GM12864 (cell line): ENCODE data around the gene FAM83E.
"Not testable (repeated sequence)": the region's sequence is repeated elsewhere in the genome, so short reads cannot be mapped to it uniquely, and the experiment has no call there.

Experiments
- DNase-seq: peaks from one replicate; pipeline ENCODE4 v3.0.0-alpha.2; 2011; ENCODE audit warnings: low read depth
- H3K4me3 ChIP-seq: 2 replicates; pipeline ENCODE4 v1.5.1; 2011; ENCODE audit warnings: mild to moderate bottlenecking, low read depth, low read length, control low read depth
- TF ChIP-seq, protein P1 (sequence below): IDR thresholded peaks from 2 replicates; pipeline ENCODE4 v1.5.1; 2011; ENCODE audit warnings: low read depth, mild to moderate bottlenecking, moderate library complexity, low read length, control low read depth, inconsistent platforms; ENCODE audit errors: missing control alignments

The FAM83E gene

DNA sequence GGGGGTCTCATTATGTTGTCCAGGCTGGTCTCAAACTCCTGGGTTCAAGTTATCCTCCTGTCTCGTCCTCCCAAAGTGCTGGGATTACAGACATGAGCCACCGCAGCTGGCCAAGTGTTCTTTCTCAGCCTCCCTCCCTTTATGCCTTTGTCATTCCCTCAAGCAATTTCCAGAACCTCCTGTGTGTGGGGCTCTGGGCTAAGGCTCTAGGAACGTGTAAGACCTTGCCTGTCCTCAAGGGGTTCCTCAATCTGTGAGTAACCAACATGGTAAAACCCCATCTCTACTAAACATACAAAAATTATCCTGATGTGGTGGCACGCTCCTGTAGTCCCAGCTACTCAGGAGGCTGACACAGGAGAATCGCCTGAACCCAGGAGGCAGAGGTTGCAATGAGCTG, 23.9 kb downstream of the FAM83E start:
- TF ChIP-seq, protein P1, sequence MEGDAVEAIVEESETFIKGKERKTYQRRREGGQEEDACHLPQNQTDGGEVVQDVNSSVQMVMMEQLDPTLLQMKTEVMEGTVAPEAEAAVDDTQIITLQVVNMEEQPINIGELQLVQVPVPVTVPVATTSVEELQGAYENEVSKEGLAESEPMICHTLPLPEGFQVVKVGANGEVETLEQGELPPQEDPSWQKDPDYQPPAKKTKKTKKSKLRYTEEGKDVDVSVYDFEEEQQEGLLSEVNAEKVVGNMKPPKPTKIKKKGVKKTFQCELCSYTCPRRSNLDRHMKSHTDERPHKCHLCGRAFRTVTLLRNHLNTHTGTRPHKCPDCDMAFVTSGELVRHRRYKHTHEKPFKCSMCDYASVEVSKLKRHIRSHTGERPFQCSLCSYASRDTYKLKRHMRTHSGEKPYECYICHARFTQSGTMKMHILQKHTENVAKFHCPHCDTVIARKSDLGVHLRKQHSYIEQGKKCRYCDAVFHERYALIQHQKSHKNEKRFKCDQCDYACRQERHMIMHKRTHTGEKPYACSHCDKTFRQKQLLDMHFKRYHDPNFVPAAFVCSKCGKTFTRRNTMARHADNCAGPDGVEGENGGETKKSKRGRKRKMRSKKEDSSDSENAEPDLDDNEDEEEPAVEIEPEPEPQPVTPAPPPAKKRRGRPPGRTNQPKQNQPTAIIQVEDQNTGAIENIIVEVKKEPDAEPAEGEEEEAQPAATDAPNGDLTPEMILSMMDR, result no peak
- no peak for DNase-seq
- H3K4me3 ChIP-seq, result no peak overlapping the region

DNA sequence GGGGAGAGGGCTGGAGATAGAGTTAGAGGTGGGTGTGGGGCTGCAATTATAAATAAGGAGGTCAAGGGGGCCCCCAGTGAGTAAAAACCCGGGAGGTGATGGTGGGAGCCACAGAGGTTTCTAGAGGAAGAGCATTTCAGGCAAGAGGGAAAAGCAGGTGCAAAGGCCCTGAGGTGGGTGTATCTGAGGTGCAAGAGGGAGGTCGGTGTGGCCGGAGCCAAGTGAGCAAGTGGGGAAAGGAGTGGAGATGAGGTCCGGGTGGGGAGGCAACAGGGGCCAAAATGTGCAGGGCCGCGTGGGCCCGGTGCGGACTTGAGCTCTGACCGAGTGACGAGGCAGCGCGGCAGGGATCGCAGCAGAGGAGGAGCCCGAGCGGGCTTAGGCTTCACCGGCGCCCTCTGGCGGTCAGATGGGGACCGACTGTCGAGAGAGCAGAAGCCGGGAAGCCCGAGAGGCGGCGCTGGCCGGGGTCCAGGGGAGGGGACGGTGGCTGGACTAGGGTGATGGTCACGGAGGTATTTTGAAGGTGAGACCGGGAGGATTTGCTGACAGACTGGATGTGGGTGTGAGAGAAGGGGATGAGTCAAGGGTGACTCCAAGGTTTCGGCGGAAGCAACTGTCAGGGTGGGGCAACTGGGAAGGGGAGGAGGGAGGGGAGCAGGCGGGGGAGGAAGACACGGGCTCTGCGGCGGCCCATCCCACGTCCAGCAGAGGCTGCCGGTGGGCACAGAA, 26.0 kb downstream of the FAM83E start:
- TF ChIP-seq, protein P1, result peak; percentile 95
- DNase-seq, result peak; percentile 35
- H3K4me3 ChIP-seq, result peak overlapping the region; percentile 25; the same call in 1 of the 2 replicates

DNA sequence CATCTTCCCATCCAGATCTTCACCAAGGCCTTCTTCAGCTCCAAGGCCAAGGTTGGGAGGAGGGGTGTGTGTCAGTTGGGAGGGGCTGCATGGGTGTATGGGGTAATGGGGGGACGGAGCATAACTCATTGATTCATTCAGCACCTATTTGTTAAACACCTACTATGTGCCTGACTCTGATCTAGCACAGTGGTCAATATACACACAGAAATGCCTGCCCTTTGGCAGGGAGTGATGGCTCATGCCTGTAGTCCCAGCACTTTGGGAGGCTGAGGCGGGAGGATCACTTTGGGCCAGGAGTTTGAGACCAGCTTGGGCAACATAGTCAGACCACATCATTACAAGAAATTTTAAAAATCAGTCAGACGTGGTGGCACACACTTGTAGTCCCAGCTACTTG, 27.5 kb downstream of the FAM83E start:
- no peak for DNase-seq
- TF ChIP-seq, protein P1, result no peak
- no peak overlapping the region for H3K4me3 ChIP-seq

DNA sequence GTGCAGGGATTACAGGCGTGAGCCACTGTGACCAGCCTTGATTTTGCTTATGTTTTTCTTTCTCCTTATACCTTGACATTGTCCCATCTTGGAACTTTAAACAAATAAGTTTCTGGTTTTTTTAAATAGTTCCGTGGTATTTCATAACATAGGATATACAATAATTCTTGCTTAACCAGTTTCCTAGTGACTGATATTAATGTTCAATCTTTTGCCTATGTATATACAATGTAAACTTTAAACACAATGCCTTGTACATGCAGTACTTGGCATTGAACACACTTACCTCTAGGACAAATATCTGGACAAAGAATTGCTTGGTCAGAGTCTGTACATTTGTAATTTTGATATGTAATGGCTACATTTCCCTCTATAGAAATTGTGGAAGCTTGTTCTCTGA, 32.7 kb downstream of the FAM83E start:
- TF ChIP-seq, protein P1, result no peak
- DNase-seq, result no peak
- no peak overlapping the region for H3K4me3 ChIP-seq

DNA sequence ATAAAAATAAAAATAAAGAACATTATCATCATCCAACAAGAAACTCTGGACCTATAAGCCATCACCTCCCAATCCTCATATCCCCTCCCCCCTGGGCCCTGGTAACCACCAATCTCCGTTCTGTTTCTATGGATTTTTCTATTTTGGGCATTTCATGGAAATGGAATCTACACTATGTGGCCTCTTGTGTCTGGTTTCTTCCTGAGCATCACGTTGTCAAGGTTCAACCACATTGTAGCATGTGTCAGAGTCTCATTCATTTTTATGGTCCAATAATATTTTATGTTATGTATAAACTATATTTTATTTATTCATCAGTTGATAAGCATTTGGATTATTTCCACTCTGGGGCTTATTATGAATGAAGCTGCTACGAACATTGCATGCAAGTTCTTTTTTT, 36.0 kb downstream of the FAM83E start:
- DNase-seq, result no peak
- H3K4me3 ChIP-seq, result no peak overlapping the region
- TF ChIP-seq, protein P1, result no peak

DNA sequence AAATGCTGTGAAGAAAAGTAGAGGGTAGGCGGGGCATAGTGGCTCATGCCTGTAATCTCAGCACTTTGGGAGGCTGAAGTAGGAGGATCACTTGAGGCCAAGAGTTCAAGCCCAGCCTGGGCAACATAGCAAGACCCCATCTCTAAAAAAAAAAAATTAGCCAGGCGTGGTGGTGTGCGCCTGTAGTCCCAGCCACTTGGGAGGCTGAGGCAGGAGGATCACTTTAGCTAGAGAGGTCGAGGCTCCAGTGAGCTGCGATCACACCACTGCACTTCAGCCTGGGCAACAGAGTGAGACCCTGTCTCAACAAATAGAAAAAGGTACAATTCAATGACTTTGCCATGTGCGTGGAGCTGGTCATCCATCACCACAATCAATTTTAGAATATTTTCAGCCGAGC, 37.0 kb downstream of the FAM83E start:
- not testable (repeated sequence) for H3K4me3 ChIP-seq, DNase-seq

DNA sequence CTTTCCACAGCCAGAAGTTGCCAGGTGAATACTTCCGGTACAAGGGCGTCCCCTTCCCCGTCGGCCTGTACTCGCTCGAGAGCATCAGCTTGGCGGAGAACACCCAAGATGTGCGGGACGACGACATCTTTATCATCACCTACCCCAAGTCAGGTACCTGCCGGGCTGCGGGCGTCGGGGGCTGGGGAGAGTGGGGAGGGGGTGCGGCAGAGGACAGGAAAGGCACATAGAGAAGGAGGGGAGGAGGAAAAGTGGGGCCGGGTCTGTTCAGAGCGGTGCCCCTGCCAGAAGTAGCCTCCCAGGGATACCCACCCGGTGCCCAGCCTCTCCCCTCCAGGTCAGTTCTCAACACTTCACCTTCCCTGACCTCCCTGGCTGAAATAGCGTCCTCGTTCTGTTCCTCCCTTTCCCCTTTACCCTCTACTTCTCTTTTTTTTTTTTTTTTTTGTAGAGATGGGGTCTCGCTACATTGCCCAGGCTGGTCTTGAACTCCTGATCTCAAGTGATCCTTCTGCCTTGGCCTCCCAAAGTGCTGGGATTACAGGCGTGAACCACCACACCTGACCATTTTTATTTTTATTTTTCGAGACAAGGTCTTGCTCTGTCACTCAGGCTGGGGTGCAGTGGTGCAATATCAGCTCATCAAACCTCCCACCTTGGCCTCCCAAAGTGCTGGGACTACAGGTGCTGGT, 38.8 kb downstream of the FAM83E start:
- no peak for DNase-seq
- H3K4me3 ChIP-seq, result no peak overlapping the region
- TF ChIP-seq, protein P1, result no peak
